A673 (cell line): Measurements from ENCODE around the gene NRAP. TPM values are rescaled to one million over a fixed set of nuclear protein-coding genes. Genes with fewer than 3 reads are reported as not detected.

Source experiments
- BruUV-seq: library from RNA; stranded (reverse); fragments of 400-500 nt; replicated peaks from 2 replicates; lab custom pipeline; 2021; lab: Mats Ljungman, UMichigan
- CTCF ChIA-PET: fragments of 300-600 bp; sonication (Branson Sonifier 250); formaldehyde crosslinking; loops from one replicate; lab custom pipeline; 2022; ENCODE audit warnings: antibody characterized with exemption; lab: Charles Lee
- POLR2A ChIA-PET: fragments of 300-600 bp; sonication (Branson Sonifier 250); formaldehyde crosslinking; loops from one replicate; lab custom pipeline; 2022; ENCODE audit warnings: antibody characterized with exemption; ENCODE audit not compliant: low non-redundant PET; lab: Charles Lee
- DNase-seq: peaks from one replicate; pipeline ENCODE4 v3.0.0-alpha.2; 2015; ENCODE audit warnings: low spot score
- H3K27ac ChIP-seq: fragments of 200-600 bp; sonication (generic); 2 replicates; pipeline ENCODE4 v1.5.1; 2016; ENCODE audit warnings: mixed run types, low read depth, mild to moderate bottlenecking, mixed read lengths, antibody characterized with exemption, low read length; ENCODE audit not compliant: poor library complexity, severe bottlenecking
- H3K27me3 ChIP-seq: fragments of 200-600 bp; sonication (generic); replicated peaks from 2 replicates; pipeline ENCODE4 v1.6.1; 2017; ENCODE audit warnings: mixed run types, low read depth, mild to moderate bottlenecking, mixed read lengths, antibody characterized with exemption, low read length; ENCODE audit not compliant: insufficient read depth, poor library complexity
- H3K36me3 ChIP-seq: fragments of 200-600 bp; sonication (generic); 2 replicates; pipeline ENCODE4 v1.6.1; 2016; ENCODE audit warnings: mixed run types, mild to moderate bottlenecking, mixed read lengths, antibody characterized with exemption, low read length; ENCODE audit not compliant: insufficient read depth, poor library complexity, severe bottlenecking
- H3K4me1 ChIP-seq: fragments of 200-600 bp; sonication (generic); 2 replicates; pipeline ENCODE4 v1.6.1; 2017; ENCODE audit warnings: mixed run types, mild to moderate bottlenecking, mixed read lengths, antibody characterized with exemption, low read length; ENCODE audit not compliant: insufficient read depth, poor library complexity, severe bottlenecking
- H3K4me3 ChIP-seq: fragments of 200-600 bp; sonication (generic); 2 replicates; pipeline ENCODE4 v1.5.1; 2016; ENCODE audit warnings: low read depth, mixed run types, mild to moderate bottlenecking, mixed read lengths, low read length; ENCODE audit not compliant: poor library complexity, severe bottlenecking
- H3K9me3 ChIP-seq: fragments of 200-600 bp; sonication (generic); 2 replicates; pipeline ENCODE4 v1.6.1; 2016; ENCODE audit warnings: mixed run types, low read depth, mild to moderate bottlenecking, mixed read lengths, antibody characterized with exemption, low read length; ENCODE audit not compliant: poor library complexity, severe bottlenecking
- EZH2 ChIP-seq: fragments of 200-600 bp; sonication (generic); IDR thresholded peaks from 2 replicates; pipeline ENCODE4 v1.6.1; 2017; ENCODE audit warnings: borderline replicate concordance, low read depth, mild to moderate bottlenecking, mixed read lengths, antibody characterized with exemption, low read length; ENCODE audit not compliant: poor library complexity, severe bottlenecking
- intact Hi-C: fragments of 100-400 bp; cut with micrococcal nuclease; formaldehyde crosslinking; loops from one replicate; pipeline ENCODE4 v1.10.0; 2022; ENCODE audit not compliant: unreplicated experiment
- total RNA-seq: library from RNA; stranded (reverse); gene quantifications from 2 replicates; pipeline ENCODE4 v1.2.3, GENCODE V29; 2021
- TF ChIP-seq, protein P1 (sequence below): fragments of 300-800, 200-600 bp; sonication (generic); conservative IDR thresholded peaks from 2 replicates; pipeline ENCODE4 v1.5.1; 2017; ENCODE audit warnings: low read depth, mild to moderate bottlenecking, antibody characterized with exemption, low read length, moderate library complexity, mixed read lengths

The NRAP gene
- total RNA-seq, 1 experiment from 2014 or later, result 0.34 TPM

DNA sequence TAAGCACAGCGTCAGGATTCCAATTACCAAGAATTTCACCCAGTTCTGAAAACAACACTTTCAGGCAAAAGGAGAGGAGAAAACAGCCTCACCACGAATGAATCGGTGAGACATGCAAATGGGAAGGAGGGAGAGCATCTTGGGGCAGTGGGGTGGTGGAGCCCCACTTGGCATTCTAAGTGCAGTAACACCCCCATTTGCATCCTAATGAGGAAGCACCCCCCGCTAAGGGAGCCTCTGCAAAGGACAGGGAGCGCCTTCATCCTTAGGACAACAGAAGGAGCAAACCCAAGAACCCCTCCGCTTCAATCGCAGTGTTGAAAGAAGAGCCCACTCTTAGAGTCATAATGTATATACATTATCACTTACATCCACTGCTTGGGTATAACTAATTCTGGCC lies 46.8 kb downstream of the NRAP start:
- POLR2A ChIA-PET, result no interaction called here
- no peaks in the 10 kb centered on the region for H3K9me3 ChIP-seq
- no peaks in the 10 kb centered on the region for H3K4me1 ChIP-seq
- H3K4me3 ChIP-seq, result no peak overlapping the region
- H3K27ac ChIP-seq, result no peak overlapping the region
- no peak for DNase-seq
- H3K27me3 ChIP-seq, result no peaks in the 10 kb centered on the region
- intact Hi-C loops, result no loop called here
- CTCF ChIA-PET, result no interaction called here
- H3K36me3 ChIP-seq, result no peaks in the 10 kb centered on the region
- BruUV-seq, result no TSS peak
- TF ChIP-seq, protein P1, sequence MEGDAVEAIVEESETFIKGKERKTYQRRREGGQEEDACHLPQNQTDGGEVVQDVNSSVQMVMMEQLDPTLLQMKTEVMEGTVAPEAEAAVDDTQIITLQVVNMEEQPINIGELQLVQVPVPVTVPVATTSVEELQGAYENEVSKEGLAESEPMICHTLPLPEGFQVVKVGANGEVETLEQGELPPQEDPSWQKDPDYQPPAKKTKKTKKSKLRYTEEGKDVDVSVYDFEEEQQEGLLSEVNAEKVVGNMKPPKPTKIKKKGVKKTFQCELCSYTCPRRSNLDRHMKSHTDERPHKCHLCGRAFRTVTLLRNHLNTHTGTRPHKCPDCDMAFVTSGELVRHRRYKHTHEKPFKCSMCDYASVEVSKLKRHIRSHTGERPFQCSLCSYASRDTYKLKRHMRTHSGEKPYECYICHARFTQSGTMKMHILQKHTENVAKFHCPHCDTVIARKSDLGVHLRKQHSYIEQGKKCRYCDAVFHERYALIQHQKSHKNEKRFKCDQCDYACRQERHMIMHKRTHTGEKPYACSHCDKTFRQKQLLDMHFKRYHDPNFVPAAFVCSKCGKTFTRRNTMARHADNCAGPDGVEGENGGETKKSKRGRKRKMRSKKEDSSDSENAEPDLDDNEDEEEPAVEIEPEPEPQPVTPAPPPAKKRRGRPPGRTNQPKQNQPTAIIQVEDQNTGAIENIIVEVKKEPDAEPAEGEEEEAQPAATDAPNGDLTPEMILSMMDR, result no peak
- TF ChIP-seq EZH2, result no peak

DNA sequence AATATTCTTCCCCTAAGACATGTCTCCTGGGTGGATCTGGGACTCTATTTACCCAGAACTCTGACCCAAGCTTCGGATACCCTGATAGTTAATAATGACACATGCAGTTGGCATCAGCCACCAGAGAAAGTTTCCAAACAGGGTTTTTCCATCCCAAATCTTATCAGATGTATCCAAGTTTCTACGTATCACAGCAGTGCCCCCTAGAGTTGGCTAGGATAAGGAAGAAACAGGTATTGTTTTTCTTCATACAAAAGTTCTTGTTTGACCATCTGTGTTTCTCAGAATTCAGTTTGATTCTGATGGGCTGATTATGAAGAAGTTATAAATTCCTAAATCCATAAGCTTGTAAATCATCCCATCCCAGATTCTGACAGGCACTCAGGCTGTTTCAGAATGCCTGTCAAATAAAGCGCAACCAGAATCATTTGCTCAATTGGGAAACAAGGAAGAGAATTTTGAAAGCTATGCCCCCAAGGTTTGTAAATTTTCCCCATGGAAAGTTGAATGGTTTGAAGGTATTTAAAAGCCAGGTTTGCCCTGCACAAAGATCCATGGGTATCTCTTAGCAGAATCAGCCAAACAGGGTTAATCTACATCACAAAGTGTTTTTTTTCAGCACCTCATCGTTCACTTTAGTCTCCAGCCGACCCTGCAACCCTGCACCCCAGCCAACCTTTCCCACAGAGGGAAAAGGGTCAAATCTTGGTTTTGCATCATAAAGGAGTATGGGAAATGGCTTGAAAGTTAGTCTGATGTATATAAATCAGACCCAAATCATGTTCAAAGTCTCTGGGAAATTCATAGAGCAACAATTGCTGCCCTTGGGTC lies 47.4 kb downstream of the NRAP start:
- Histone ChIP-seq H3K4me3 (no peak overlapping the region), H3K36me3 (no peaks in the 10 kb centered on the region), H3K9me3 (no peaks in the 10 kb centered on the region), H3K4me1 (no peaks in the 10 kb centered on the region), H3K27me3 (no peaks in the 10 kb centered on the region), H3K27ac (no peak overlapping the region)
- no TSS peak for BruUV-seq
- CTCF ChIA-PET, result no interaction called here
- DNase-seq, result peak; percentile 54
- TF ChIP-seq, protein P1, result peak; percentile 81
- TF ChIP-seq EZH2, result no peak
- intact Hi-C loops, result no loop called here
- POLR2A ChIA-PET, result no interaction called here

DNA sequence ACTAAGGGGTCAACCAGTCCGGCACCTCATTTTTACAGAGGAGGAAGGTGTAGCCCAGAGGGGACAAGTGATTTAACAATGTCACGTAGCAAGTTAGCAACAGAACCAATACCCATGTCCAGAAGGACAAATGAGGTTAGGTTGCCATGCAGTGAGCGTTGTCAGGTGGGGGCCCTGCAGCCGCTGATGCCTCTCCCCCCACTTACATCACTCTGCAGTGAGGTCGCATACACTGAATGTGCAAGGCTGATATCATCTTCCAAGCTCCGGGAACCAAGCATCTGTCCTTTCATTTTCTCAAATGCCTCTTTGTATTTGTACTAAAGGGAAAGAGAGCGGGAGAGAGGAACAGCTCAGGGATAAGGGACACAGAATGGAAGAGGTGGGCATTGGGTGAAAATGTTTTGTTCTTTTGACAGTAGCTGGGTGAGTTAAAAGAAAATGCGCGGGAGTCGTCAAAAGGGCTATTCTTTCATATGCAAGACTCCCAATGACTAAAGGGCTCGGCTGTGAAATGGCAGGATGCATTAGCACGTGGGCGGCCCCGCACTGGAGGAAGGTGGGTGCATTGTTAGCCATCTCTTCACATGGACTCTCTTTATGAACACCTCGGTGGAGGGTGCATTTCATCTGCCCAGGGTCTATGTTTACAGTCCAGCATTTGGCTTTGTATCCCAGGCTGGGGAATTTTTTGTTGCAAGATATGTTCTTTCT lies 49.7 kb downstream of the NRAP start:
- Histone ChIP-seq H3K9me3 (no peaks in the 10 kb centered on the region), H3K27ac (no peak overlapping the region), H3K4me1 (no peaks in the 10 kb centered on the region), H3K4me3 (no peak overlapping the region), H3K27me3 (no peaks in the 10 kb centered on the region), H3K36me3 (no peaks in the 10 kb centered on the region)
- TF ChIP-seq, protein P1, result no peak
- TF ChIP-seq EZH2, result no peak
- intact Hi-C loops, result no loop called here
- ChIA-PET CTCF (no interaction called here), POLR2A (no interaction called here)
- no peak for DNase-seq
- no TSS peak for BruUV-seq
